Endothelial cell of umbilical vein (primary cell): ENCODE measurements around the gene NHLRC1. TPM values are rescaled to one million over a fixed set of nuclear protein-coding genes. Genes with fewer than 3 reads are reported as not detected.

Source experiments
- BruUV-seq: library from RNA; stranded (reverse); fragments of 400-500 nt; replicated peaks from 2 replicates; lab custom pipeline; 2021; lab: Mats Ljungman, UMichigan
- CTCF ChIA-PET: fragments of 300-600, 350-600 bp; sonication (Branson Sonifier 250); formaldehyde crosslinking; loops from one replicate; lab custom pipeline; 2021; ENCODE audit warnings: antibody characterized with exemption, inconsistent platforms; lab: Charles Lee
- POLR2A ChIA-PET: fragments of 300-600, 350-600 bp; sonication (Branson Sonifier 250); formaldehyde crosslinking; loops from one replicate; lab custom pipeline; 2021; ENCODE audit warnings: antibody characterized with exemption, inconsistent platforms; lab: Charles Lee
- DNase-seq: peaks from one replicate; pipeline ENCODE4 v3.0.0-alpha.2; 2011; ENCODE audit warnings: low read depth, low spot score
- FAIRE-seq: peaks from 2 replicates; lab custom pipeline; 2011; peaks lifted over from hg19 to GRCh38; lab: Jason Lieb, UNC
- H2AFZ ChIP-seq: 2 replicates; pipeline ENCODE4 v1.6.0; 2012; ENCODE audit warnings: low read depth, low read length, control low read depth, inconsistent platforms
- H3K27ac ChIP-seq: 2 replicates; pipeline ENCODE4 v1.5.1; 2011; ENCODE audit warnings: low read depth, mild to moderate bottlenecking, control low read depth, low read length, moderate library complexity; ENCODE audit not compliant: insufficient read depth
- H3K27me3 ChIP-seq, 2 experiments: 2 replicates each; pipeline versions ENCODE4 v1.6.0 to v1.6.1; 2011; ENCODE audit warnings: low read length in 2 of 2, mixed read lengths in 1 of 2; ENCODE audit not compliant: control insufficient read depth in 2 of 2, insufficient read depth in 2 of 2
- H3K36me3 ChIP-seq, 2 experiments: 2 replicates in 1 of 2; 3 replicates in 1 of 2; pipeline ENCODE4 v1.5.1; 2011; ENCODE audit warnings: low read length in 2 of 2, mild to moderate bottlenecking in 1 of 2, moderate library complexity in 1 of 2; ENCODE audit not compliant: control insufficient read depth in 2 of 2, insufficient read depth in 2 of 2; ENCODE audit errors: extremely low read depth in 1 of 2
- H3K4me1 ChIP-seq: 3 replicates; pipeline ENCODE4 v1.5.1; 2011; ENCODE audit warnings: mild to moderate bottlenecking, low read length; ENCODE audit not compliant: control insufficient read depth, insufficient read depth; ENCODE audit errors: extremely low read depth
- H3K4me2 ChIP-seq: 2 replicates; pipeline ENCODE4 v1.6.1; 2011; ENCODE audit warnings: low read length, control low read depth, mixed read lengths; ENCODE audit not compliant: insufficient read depth
- H3K4me3 ChIP-seq, 3 experiments: fragments of 200-600 bp in 1 of 3; sonication (generic), shearing (Covaris generic) in 1 of 3; replicated peaks in 1 of 3; 2 replicates each; pipeline ENCODE4 v1.5.1; 2011 to 2016; ENCODE audit warnings: control low read depth in 3 of 3, low read length in 3 of 3, mild to moderate bottlenecking in 2 of 3, inconsistent platforms in 1 of 3, low read depth in 1 of 3, moderate library complexity in 1 of 3; ENCODE audit not compliant: insufficient read depth in 1 of 3
- H3K79me2 ChIP-seq: 2 replicates; pipeline ENCODE4 v1.6.0; 2012; ENCODE audit warnings: low read length, inconsistent platforms; ENCODE audit not compliant: control insufficient read depth, insufficient read depth
- H3K9ac ChIP-seq: replicated peaks from 2 replicates; pipeline ENCODE3; 2011; ENCODE audit warnings: low read length, control low read depth; ENCODE audit not compliant: insufficient read depth; ENCODE audit errors: extremely low read depth
- H3K9me1 ChIP-seq: replicated peaks from 3 replicates; pipeline ENCODE4 v1.6.0; 2011; ENCODE audit warnings: mild to moderate bottlenecking, low read length; ENCODE audit not compliant: control insufficient read depth, insufficient read depth; ENCODE audit errors: extremely low read depth
- H3K9me3 ChIP-seq: replicated peaks from 2 replicates; pipeline ENCODE4 v1.5.1; 2012; ENCODE audit warnings: low read length, inconsistent platforms; ENCODE audit not compliant: control insufficient read depth, insufficient read depth
- H4K20me1 ChIP-seq: replicated peaks from 2 replicates; pipeline ENCODE3; 2011; ENCODE audit warnings: mild to moderate bottlenecking, low read length; ENCODE audit not compliant: control insufficient read depth, insufficient read depth; ENCODE audit errors: extremely low read depth
- CTCF ChIP-seq, 2 donors: IDR thresholded peaks; 1 replicate in 1 of 2; 2 replicates in 1 of 2; pipeline ENCODE4 v1.5.1; 2011; ENCODE audit warnings: low read length in 2 of 2, mild to moderate bottlenecking in 2 of 2, moderate library complexity in 2 of 2, control low read depth in 1 of 2, inconsistent platforms in 1 of 2, low read depth in 1 of 2; ENCODE audit not compliant: insufficient read depth in 1 of 2; ENCODE audit errors: extremely low read depth in 1 of 2
- EZH2 ChIP-seq: IDR thresholded peaks from 2 replicates; pipeline ENCODE4 v1.6.1; 2012; ENCODE audit warnings: borderline replicate concordance, low read depth, mild to moderate bottlenecking, moderate library complexity, low read length, inconsistent platforms; ENCODE audit not compliant: severe bottlenecking
- FOS ChIP-seq: IDR thresholded peaks from 2 replicates; pipeline ENCODE4 v1.6.1; 2011; ENCODE audit warnings: mild to moderate bottlenecking, low read length, moderate library complexity, borderline replicate concordance; ENCODE audit not compliant: insufficient read depth
- GATA2 ChIP-seq: IDR thresholded peaks from 2 replicates; pipeline ENCODE4 v1.7.0; 2011; ENCODE audit warnings: low read depth, mild to moderate bottlenecking, moderate library complexity, mixed read lengths, low read length; ENCODE audit not compliant: insufficient read length, insufficient read depth
- JUN ChIP-seq: IDR thresholded peaks from 2 replicates; pipeline ENCODE4 v1.6.1; 2011; ENCODE audit warnings: borderline replicate concordance, low read depth; ENCODE audit not compliant: insufficient read length, insufficient read depth
- MAX ChIP-seq: IDR thresholded peaks from 2 replicates; pipeline ENCODE4 v1.6.1; 2011; ENCODE audit not compliant: insufficient read depth, insufficient read length
- MYC ChIP-seq: IDR thresholded peaks from one replicate; pipeline ENCODE4 v1.6.1; 2011; ENCODE audit warnings: mild to moderate bottlenecking, low read depth, low read length
- POLR2A ChIP-seq: IDR thresholded peaks from 2 replicates; pipeline ENCODE4 v1.6.1; 2012; ENCODE audit warnings: low read depth, mild to moderate bottlenecking, control low read depth, low read length
- POLR2AphosphoS5 ChIP-seq: IDR thresholded peaks from 2 replicates; pipeline ENCODE4 v1.6.1; 2012; ENCODE audit warnings: low read depth, mild to moderate bottlenecking, control low read depth, low read length, moderate library complexity; ENCODE audit not compliant: insufficient read depth
- dilution Hi-C: fragments of 300-500 bp; cut with MboI; formaldehyde crosslinking; loops from one replicate; pipeline ENCODE4 v1.15.0; 2019; ENCODE audit warnings: low sequenced_read_pairs; ENCODE audit not compliant: extremely low pct_ligation_motif_present
- intact Hi-C: fragments of 100-400 bp; cut with micrococcal nuclease; formaldehyde crosslinking; loops from one replicate; pipeline ENCODE4 v1.10.0; 2022
- polyA plus RNA-seq, 4 experiments: library from polyadenylated mRNA; depleted of rRNA in 3 of 4; stranded (reverse) in 3 of 4; unstranded in 1 of 4; fragments of >200 nt; gene quantifications; 2 replicates each; pipeline versions ENCODE4 v1.2.1 to v1.2.3, GENCODE V29; 2011 to 2012; ENCODE audit warnings: missing spikeins in 1 of 4
- total RNA-seq: library from RNA; stranded (reverse); gene quantifications from 2 replicates; pipeline ENCODE4 v1.2.3, GENCODE V29; 2021

The NHLRC1 gene
- total and polyA plus RNA-seq, 2 donors (not counting 3 experiments of a cell fraction or from before 2014, with no cell fraction given) = 1.7 to 2.3 TPM

GRCh38 chr6:18101873-18102272 is 20.6 kb downstream of the NHLRC1 start:
- H3K9me1 ChIP-seq = no peaks in the 10 kb centered on the region
- TF ChIP-seq MAX (no peak), JUN (no peak), POLR2A (no peak), GATA2 (no peak), POLR2AphosphoS5 (no peak), EZH2 (no peak), FOS (no peak), CTCF (IDR thresholded peaks at IDR 0.05; ENCODE audit: extremely low read depth in 1 of 2, insufficient read depth in 1 of 2, low read depth in 1 of 2, low read length in 2 of 2) (no peak), MYC (no peak)
- no peaks in the 10 kb centered on the region for H3K36me3 ChIP-seq
- POLR2A ChIA-PET = no interaction called here
- no peak for DNase-seq
- no peaks in the 10 kb centered on the region for H3K27me3 ChIP-seq
- CTCF ChIA-PET = interaction anchor here (0.8 kb wide), 1 partner anchor 9 kb away, joined by 3 read pairs; no protein-coding TSS in a partner anchor
- H3K79me2 ChIP-seq = no peaks in the 10 kb centered on the region
- H3K4me3 ChIP-seq = no peak overlapping the region
- H3K9me3 ChIP-seq = no peaks in the 10 kb centered on the region
- H3K9ac ChIP-seq = no peak overlapping the region
- no peak overlapping the region for H3K4me2 ChIP-seq
- no TSS peak for BruUV-seq
- intact Hi-C loops = no loop called here
- dilution Hi-C loops = no loop called here
- H4K20me1 ChIP-seq = no peaks in the 10 kb centered on the region
- H3K4me1 ChIP-seq = no peaks in the 10 kb centered on the region
- no peak overlapping the region for H3K27ac ChIP-seq
- no peak for FAIRE-seq
- H2AFZ ChIP-seq = no peak overlapping the region
